Measurements from ENCODE around the gene EMILIN3. TPM values are rescaled to one million over a fixed set of nuclear protein-coding genes. Genes with fewer than 3 reads are reported as not detected.

EMILIN3 gene
- total and polyA plus RNA-seq, 7 donors: 0.66 to 4.3 (median 2.9) TPM; not detected in 2

DNA sequence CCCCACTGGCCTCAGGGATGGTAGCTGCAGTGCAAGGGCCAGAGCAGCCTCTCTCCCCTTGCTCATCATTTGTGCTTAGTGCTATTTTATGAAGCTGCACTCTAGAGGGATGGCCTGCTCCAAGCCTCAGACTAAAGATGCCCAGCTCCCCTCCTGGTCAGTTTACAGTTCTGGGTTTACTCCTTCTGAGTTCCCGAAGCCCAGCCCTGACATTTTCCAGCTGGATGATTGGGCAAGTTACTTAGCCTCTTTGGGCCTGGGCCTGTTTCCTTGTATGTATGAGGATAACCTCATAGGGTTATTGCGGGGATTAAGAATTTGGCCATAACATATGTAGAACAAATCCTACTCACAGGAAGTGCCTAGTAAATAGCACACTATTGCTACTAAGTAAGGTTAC is 31.8 kb upstream of the EMILIN3 start:
- H3K9me3 ChIP-seq: no peaks in the 10 kb centered on the region
- H3K27ac ChIP-seq: peak overlapping the region in 2 of 4 donors; percentile 3 to 35
- peaks cover 0 to 4% (median 0%) of the 10 kb centered on the region in 3 donors for H3K27me3 ChIP-seq
- peaks cover 0 to 30% (median 8%) of the 10 kb centered on the region in 4 donors for H3K4me1 ChIP-seq
- TF ChIP-seq POLR2AphosphoS5 (IDR thresholded peaks at IDR 0.05) (peak in 2 of 4 donors; percentile 50 to 62), POLR2A (IDR thresholded peaks at IDR 0.05) (no peak)
- DNase-seq: peak; percentile 85
- peaks cover 0 to 5% (median 0%) of the 10 kb centered on the region in 4 donors for H3K36me3 ChIP-seq
- H3K4me3 ChIP-seq: no peak overlapping the region
- 73 to 82% methylated on average over 2 of the region's 2 CpGs for WGBS, 2 donors
- intact Hi-C loops (cut with DNase I): no loop called here

DNA sequence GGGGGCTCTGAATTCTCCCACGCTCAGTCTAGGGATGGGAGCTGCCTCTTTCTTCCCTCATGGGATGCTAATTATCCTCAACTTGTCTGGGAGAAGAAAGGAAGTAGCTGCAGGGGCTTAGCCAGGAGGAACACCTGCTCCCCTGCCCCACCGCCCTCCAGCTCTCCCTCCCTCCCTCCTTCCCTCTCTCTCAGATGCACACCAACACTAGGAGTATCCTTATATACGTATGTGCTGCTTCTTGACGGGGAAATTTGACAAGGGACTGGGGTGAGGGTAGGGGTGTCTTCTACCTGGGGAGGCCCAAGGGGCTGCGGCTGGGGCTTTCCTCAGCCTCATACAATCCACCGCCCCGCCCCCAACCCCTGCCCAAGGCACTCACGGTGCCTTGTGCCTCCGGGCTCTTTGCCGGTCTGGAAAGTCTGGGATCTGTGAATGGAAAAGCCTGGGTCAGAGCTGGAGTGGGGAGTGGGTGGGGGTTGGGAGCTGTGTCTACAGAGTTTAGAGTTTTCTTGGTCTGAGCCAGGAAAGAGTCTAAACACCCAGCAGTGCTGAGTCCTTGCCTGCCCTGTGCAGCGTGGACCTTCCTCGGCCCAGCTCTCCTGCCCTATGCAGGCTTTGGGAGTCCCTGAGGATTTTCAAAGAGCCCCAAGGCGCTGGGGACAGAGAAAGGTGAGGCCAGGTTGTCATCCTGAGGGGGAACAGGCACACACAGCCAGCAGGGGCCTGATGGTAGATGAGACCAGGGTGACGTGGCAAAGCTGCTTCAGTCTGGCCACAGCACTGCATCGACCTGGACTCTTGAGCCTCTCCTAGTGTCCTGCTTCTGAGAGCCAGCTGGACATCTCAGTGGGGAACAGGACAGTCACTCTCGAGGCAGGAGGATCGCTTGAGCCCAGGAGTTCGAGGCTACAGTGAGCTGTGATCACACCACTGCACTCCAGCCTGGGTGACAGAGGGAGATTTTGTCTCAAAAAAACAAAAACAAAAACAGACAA is 29.3 kb upstream of the EMILIN3 start:
- Histone ChIP-seq H3K4me1 (peaks cover 0 to 36% (median 11%) of the 10 kb centered on the region in 4 donors), H3K4me3 (no peak overlapping the region), H3K36me3 (no peaks in the 10 kb centered on the region), H3K27ac (peak overlapping the region; percentile 8 to 50 (median 39)), H3K9me3 (no peaks in the 10 kb centered on the region), H3K27me3 (peaks cover 0 to 4% (median 0%) of the 10 kb centered on the region in 3 donors)
- DNase-seq: no peak
- 60 to 63% methylated on average over 18 of the region's 18 CpGs for WGBS, 2 donors
- TF ChIP-seq POLR2A (IDR thresholded peaks at IDR 0.05) (no peak), POLR2AphosphoS5 (IDR thresholded peaks at IDR 0.05) (no peak), EP300 (IDR thresholded peaks at IDR 0.05) (no peak)
- TF ChIP-seq, protein P1, sequence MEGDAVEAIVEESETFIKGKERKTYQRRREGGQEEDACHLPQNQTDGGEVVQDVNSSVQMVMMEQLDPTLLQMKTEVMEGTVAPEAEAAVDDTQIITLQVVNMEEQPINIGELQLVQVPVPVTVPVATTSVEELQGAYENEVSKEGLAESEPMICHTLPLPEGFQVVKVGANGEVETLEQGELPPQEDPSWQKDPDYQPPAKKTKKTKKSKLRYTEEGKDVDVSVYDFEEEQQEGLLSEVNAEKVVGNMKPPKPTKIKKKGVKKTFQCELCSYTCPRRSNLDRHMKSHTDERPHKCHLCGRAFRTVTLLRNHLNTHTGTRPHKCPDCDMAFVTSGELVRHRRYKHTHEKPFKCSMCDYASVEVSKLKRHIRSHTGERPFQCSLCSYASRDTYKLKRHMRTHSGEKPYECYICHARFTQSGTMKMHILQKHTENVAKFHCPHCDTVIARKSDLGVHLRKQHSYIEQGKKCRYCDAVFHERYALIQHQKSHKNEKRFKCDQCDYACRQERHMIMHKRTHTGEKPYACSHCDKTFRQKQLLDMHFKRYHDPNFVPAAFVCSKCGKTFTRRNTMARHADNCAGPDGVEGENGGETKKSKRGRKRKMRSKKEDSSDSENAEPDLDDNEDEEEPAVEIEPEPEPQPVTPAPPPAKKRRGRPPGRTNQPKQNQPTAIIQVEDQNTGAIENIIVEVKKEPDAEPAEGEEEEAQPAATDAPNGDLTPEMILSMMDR (IDR thresholded peaks at IDR 0.05): no peak
- intact Hi-C loops (cut with DNase I): no loop called here

DNA sequence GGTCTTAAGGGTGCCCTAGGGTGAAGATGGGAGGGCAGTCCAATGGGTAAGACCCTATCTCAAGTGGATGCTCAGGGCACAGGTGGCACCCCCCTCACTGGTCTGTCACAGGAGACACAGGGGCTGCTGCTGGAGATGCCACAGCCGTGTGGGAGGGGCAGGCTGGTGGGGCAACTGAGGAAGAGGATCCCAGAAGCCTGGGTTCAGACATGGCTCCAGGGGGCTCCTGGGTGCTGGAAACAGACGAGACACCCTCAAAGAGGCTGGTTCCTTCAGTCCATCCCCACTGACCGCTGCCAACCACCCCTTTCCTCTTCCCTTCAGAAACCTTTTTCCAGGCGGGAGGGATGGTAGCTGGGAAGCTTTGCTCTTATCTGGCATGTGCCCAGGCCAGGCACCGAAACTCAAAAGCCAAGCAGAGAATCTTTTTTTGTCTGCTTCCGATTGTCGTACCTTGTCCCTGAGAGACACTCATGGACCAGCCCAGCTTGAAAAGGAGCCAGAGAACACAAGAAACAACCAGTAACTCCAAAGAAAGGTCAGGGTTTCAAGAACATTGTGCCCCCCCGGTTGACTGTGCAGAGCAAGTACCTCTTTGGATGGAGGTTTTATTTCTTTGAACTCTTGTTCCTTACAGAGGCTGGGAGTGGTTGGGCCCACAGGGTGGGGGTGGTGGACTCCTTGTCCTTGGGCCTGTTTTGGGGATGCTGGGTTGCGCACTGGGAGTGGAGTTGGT is 28.5 kb upstream of the EMILIN3 start:
- H3K36me3 ChIP-seq: no peaks in the 10 kb centered on the region
- intact Hi-C loops (cut with DNase I): no loop called here
- TF ChIP-seq POLR2A (IDR thresholded peaks at IDR 0.05) (no peak), POLR2AphosphoS5 (IDR thresholded peaks at IDR 0.05) (no peak), EP300 (IDR thresholded peaks at IDR 0.05) (no peak)
- TF ChIP-seq, protein P1 (IDR thresholded peaks at IDR 0.05): no peak
- peak overlapping the region; percentile 8 to 50 (median 39) for H3K27ac ChIP-seq
- DNase-seq: no peak
- WGBS, 2 donors: 86 to 89% methylated on average over 9 of the region's 9 CpGs
- H3K9me3 ChIP-seq: no peaks in the 10 kb centered on the region
- peaks cover 0 to 4% (median 0%) of the 10 kb centered on the region in 3 donors for H3K27me3 ChIP-seq
- peaks cover 0 to 36% (median 11%) of the 10 kb centered on the region in 4 donors for H3K4me1 ChIP-seq
- H3K4me3 ChIP-seq: no peak overlapping the region

GRCh38 chr20:41394081-41394480 is 27.5 kb upstream of the EMILIN3 start:
- TF ChIP-seq EP300 (IDR thresholded peaks at IDR 0.05) (no peak), POLR2AphosphoS5 (IDR thresholded peaks at IDR 0.05) (no peak), POLR2A (IDR thresholded peaks at IDR 0.05) (no peak)
- TF ChIP-seq, protein P1 (IDR thresholded peaks at IDR 0.05): no peak
- Histone ChIP-seq H3K4me3 (no peak overlapping the region), H3K9me3 (no peaks in the 10 kb centered on the region), H3K4me1 (peaks cover 0 to 36% (median 11%) of the 10 kb centered on the region in 4 donors), H3K36me3 (no peaks in the 10 kb centered on the region), H3K27ac (peak overlapping the region in 3 of 4 donors; percentile 26 to 66 (median 41)), H3K27me3 (peaks cover 0 to 4% (median 0%) of the 10 kb centered on the region in 3 donors)
- WGBS, 2 donors: 90 to 91% methylated on average over 2 of the region's 2 CpGs
- intact Hi-C loops (cut with DNase I): no loop called here
- no peak for DNase-seq

Data from sigmoid colon (tissue), 7 donors.